BJ (cell line): ENCODE results near the gene USE1. TPM values are rescaled to one million over a fixed set of nuclear protein-coding genes. Genes with fewer than 3 reads are reported as not detected.

Experiments
- CTCF ChIA-PET: fragments of 350-600 bp; formaldehyde crosslinking; extraction: SDS; loops from one replicate; lab custom pipeline; 2021; ENCODE audit warnings: antibody characterized with exemption, inconsistent platforms; lab: Yijun Ruan, JAX
- POLR2A ChIA-PET: fragments of 300-600 bp; sonication (Branson Sonifier 250); formaldehyde crosslinking; extraction: SDS; loops from one replicate; lab custom pipeline; 2021; ENCODE audit warnings: antibody characterized with exemption; lab: Charles Lee
- DNase-seq: peaks from one replicate; pipeline ENCODE4 v3.0.0-alpha.2; 2011; ENCODE audit warnings: low read depth
- H3K27me3 ChIP-seq: 2 replicates; pipeline ENCODE4 v1.6.0; 2011; ENCODE audit warnings: low read length; ENCODE audit not compliant: control insufficient read depth, insufficient read depth
- H3K36me3 ChIP-seq: 2 replicates; pipeline ENCODE4 v1.5.1; 2011; ENCODE audit warnings: low read length; ENCODE audit not compliant: control insufficient read depth, insufficient read depth
- H3K4me3 ChIP-seq: 2 replicates; pipeline ENCODE4 v1.5.1; 2011; ENCODE audit warnings: low read depth, mild to moderate bottlenecking, control low read depth, low read length
- polyA plus RNA-seq: library from polyadenylated mRNA; depleted of rRNA; stranded (reverse); fragments of >200 nt; gene quantifications from 2 replicates; pipeline ENCODE4 v1.2.3, GENCODE V29; 2011
- TF ChIP-seq, protein P1 (sequence below): IDR thresholded peaks from 2 replicates; pipeline ENCODE4 v1.5.1; 2011; ENCODE audit warnings: low read depth, mild to moderate bottlenecking, control low read depth, inconsistent platforms, low read length, moderate library complexity; ENCODE audit not compliant: insufficient read depth

Gene USE1
- polyA plus RNA-seq, 1 experiment = 29.7 TPM

DNA sequence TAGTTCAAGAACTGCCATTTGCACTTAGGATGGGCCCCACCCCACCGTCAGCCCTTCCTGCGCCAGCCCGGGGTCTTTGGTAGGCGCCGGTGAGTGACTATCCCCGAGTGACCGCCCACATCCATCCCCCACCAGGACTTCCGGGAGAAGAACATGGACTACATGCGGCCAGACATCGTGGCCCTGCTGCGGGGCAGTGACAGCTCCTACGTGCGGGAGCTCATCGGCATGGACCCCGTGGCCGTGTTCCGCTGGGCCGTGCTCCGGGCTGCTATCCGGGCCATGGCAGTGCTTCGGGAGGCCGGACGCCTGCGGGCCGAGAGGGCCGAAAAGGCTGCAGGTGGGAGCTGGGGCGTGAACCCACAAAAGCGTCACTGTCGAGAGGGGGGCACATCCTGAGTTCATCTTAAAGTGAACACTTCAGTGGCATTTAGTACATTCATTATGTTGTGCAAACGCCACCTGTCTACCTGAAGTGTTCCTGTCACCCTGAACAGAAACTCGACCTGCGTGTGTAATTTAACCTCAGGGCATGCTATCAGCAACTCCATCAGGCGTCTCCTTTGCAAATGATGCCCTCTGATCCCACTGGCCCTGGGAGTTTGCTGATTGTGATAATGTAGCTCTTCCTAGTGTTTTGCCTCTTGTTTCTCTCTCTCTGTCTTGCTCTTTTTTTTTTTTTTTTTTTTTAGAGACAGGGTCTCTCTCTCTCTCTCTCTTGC, 42.4 kb upstream of the USE1 start:
- peaks cover 41% of the 10 kb centered on the region for H3K36me3 ChIP-seq
- POLR2A ChIA-PET = interaction anchor here (0.6 kb wide), 1 partner anchor 9 kb away, joined by 9 read pairs; no protein-coding TSS in a partner anchor
- DNase-seq = no peak
- H3K4me3 ChIP-seq = no peak overlapping the region
- TF ChIP-seq, protein P1, sequence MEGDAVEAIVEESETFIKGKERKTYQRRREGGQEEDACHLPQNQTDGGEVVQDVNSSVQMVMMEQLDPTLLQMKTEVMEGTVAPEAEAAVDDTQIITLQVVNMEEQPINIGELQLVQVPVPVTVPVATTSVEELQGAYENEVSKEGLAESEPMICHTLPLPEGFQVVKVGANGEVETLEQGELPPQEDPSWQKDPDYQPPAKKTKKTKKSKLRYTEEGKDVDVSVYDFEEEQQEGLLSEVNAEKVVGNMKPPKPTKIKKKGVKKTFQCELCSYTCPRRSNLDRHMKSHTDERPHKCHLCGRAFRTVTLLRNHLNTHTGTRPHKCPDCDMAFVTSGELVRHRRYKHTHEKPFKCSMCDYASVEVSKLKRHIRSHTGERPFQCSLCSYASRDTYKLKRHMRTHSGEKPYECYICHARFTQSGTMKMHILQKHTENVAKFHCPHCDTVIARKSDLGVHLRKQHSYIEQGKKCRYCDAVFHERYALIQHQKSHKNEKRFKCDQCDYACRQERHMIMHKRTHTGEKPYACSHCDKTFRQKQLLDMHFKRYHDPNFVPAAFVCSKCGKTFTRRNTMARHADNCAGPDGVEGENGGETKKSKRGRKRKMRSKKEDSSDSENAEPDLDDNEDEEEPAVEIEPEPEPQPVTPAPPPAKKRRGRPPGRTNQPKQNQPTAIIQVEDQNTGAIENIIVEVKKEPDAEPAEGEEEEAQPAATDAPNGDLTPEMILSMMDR = no peak
- H3K27me3 ChIP-seq = no peaks in the 10 kb centered on the region
- CTCF ChIA-PET = no interaction called here

DNA sequence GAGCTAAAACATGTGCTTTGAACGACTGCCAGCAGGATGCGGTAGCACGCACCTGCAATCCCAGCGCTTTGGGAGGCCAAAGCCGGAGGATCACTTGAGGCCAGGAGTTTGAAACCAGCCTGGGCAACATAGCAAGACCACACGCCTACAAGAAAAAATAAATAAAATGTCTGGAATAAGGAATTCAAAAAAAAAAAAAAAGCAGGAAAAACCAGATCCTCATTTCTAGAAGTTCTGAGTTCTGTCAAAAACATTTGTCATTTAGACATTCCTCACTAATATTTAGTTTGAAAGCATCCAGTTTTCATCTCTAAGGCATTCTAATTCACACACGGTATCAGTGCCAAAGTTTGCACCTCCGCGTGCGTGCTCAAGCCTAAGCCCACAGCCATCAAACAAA, 36.9 kb upstream of the USE1 start:
- H3K36me3 ChIP-seq = peaks cover 30% of the 10 kb centered on the region
- H3K27me3 ChIP-seq = no peaks in the 10 kb centered on the region
- ChIA-PET CTCF (no interaction called here), POLR2A (no interaction called here)
- no peak overlapping the region for H3K4me3 ChIP-seq
- TF ChIP-seq, protein P1 = no peak
- DNase-seq = no peak

DNA sequence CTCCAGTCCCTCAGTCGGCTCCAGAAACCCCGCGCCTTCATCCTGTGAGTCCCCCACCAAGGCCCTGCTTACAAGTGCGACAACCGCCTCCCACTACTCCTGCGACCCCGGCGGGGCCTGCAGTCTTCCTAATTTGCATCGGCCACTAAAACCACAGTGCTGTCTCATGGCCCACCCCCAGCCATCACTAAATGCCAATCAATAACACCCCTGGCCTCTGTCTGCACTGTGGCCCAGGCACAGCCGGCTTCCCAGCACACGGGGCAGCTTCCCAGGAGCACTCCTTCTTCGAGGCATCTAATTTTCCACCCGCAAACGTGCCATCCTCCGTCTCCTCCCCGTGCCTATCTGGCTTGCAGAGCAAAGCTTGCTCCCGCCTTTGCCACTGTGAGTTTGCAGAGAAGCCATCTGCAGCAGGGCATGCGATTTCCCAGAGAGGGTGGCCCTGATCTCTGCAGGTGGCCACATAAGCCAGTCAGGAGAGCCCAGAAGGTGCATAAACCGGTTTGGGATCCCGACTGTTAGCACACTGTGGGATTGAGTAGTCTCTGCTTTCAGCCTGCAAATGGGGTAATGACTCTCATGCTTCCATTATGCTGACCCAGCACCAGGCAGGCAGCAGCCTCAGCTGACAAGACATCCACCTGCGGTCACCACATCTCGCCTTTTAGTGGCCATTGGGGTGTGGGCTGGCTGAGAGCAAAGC, 34.0 kb upstream of the USE1 start:
- TF ChIP-seq, protein P1 = no peak
- Histone ChIP-seq H3K27me3 (no peaks in the 10 kb centered on the region), H3K4me3 (no peak overlapping the region), H3K36me3 (peaks cover 42% of the 10 kb centered on the region)
- CTCF ChIA-PET = no interaction called here
- DNase-seq = no peak
- POLR2A ChIA-PET = no interaction called here

DNA sequence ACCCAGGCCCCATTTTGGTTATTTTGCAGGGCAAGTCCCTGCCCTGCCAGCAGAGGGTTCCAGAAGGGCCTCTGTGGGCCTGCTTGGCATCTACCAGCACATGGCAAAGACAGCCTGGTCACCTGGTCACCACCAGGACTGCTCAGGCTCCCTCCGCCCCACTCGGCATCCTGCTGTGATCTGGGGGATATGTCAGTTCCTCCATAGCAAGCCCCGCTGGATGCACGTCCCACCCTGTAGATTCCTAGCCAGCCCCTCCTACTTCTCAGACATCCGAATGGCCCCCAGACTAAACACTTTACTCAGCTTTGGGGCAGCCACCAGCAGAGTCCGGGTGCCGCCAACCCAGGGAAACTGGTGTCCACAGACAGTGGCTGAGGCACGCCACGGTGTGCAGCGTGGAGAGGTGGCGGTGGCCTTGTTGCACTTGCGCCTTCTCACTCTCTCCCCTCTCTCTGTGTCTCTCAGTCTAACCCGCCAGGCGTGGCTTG, 31.8 kb upstream of the USE1 start:
- no peaks in the 10 kb centered on the region for H3K27me3 ChIP-seq
- H3K4me3 ChIP-seq = no peak overlapping the region
- H3K36me3 ChIP-seq = peaks cover 45% of the 10 kb centered on the region
- ChIA-PET CTCF (no interaction called here), POLR2A (no interaction called here)
- TF ChIP-seq, protein P1 = no peak
- DNase-seq = no peak

DNA sequence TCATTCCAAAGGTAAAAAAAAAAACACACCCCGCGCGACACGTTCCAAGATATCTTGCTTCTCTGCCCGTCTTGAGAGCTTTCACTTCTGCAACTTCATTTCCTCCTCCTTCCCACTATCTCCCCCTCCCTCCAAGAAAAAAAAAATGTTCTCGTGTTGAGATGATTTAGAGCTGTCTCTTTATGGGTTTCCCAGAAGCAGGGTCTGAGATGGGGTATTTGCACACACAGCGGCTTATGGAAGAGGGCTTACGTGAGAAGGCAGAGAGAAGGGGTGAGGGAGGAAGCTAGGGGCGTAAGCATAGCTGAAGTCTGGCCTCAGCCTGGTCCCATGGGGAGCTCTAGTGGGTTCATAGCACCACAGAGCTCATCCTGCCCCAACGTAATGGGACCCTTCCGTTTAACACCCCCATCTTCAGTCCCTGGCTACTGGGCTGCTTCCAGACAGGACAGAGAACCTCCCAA, 31.3 kb upstream of the USE1 start:
- POLR2A ChIA-PET = no interaction called here
- DNase-seq = no peak
- Histone ChIP-seq H3K27me3 (no peaks in the 10 kb centered on the region), H3K36me3 (peaks cover 46% of the 10 kb centered on the region), H3K4me3 (no peak overlapping the region)
- CTCF ChIA-PET = interaction anchor here (0.7 kb wide), 1 partner anchor 100 kb away, joined by 3 read pairs; no protein-coding TSS in a partner anchor
- TF ChIP-seq, protein P1 = no peak
